GM12891 (cell line): Measurements from ENCODE around the gene OAS2.
"Not testable (repeated sequence)": the region's sequence is repeated elsewhere in the genome, so short reads cannot be mapped to it uniquely, and the experiment has no call there.

ENCODE experiments used
- DNase-seq: peaks from one replicate; pipeline ENCODE4 v3.0.0; 2011; ENCODE audit warnings: low spot score; ENCODE audit not compliant: insufficient read length
- FAIRE-seq: peaks from 2 replicates; lab custom pipeline; 2011; peaks lifted over from hg19 to GRCh38; lab: Jason Lieb, UNC
- PAX5 ChIP-seq: IDR thresholded peaks from 2 replicates; pipeline ENCODE4 v1.6.1; 2011; ENCODE audit warnings: low read length, moderate library complexity, mild to moderate bottlenecking; ENCODE audit not compliant: insufficient read depth, severe bottlenecking
- POLR2A ChIP-seq: IDR thresholded peaks from 2 replicates; pipeline ENCODE4 v1.6.1; 2011; ENCODE audit warnings: low read depth, low read length, control low read depth
- POLR2AphosphoS5 ChIP-seq: IDR thresholded peaks from 2 replicates; pipeline ENCODE4 v1.6.1; 2011; ENCODE audit warnings: low read depth, low read length, control low read depth
- POU2F2 ChIP-seq: IDR thresholded peaks from 2 replicates; pipeline ENCODE4 v1.6.1; 2011; ENCODE audit warnings: low read depth, mild to moderate bottlenecking, control low read depth, low read length, moderate library complexity
- SPI1 ChIP-seq: IDR thresholded peaks from 2 replicates; pipeline ENCODE4 v1.6.1; 2011; ENCODE audit warnings: low read depth, low read length, control low read depth
- TAF1 ChIP-seq: IDR thresholded peaks from 2 replicates; pipeline ENCODE4 v1.6.1; 2011; ENCODE audit warnings: low read depth, low read length, control low read depth

OAS2 gene

GRCh38 chr12:112948806-112949205 is 29.5 kb upstream of the OAS2 start:
- no peak for TF ChIP-seq TAF1
- no peak for TF ChIP-seq SPI1
- no peak for TF ChIP-seq POU2F2
- TF ChIP-seq PAX5 = no peak
- no peak for TF ChIP-seq POLR2A
- no peak for DNase-seq
- no peak for FAIRE-seq

GRCh38 chr12:112950701-112951100 is 27.6 kb upstream of the OAS2 start:
- DNase-seq = no peak
- no peak for FAIRE-seq
- TF ChIP-seq PAX5 (no peak), POLR2A (no peak), POU2F2 (no peak), TAF1 (no peak), SPI1 (no peak), POLR2AphosphoS5 (no peak)

- FAIRE-seq, DNase-seq: not testable (repeated sequence)
Observed at GRCh38 chr12:112957125-112957524, 21.2 kb upstream of the OAS2 start.

- TF ChIP-seq POLR2AphosphoS5 = no peak
- DNase-seq (peak; percentile 57), FAIRE-seq (no peak)
Observed at GRCh38 chr12:112961074-112961473, 17.2 kb upstream of the OAS2 start.

- TF ChIP-seq POLR2A (no peak), SPI1 (no peak), PAX5 (no peak), TAF1 (no peak), POU2F2 (no peak), POLR2AphosphoS5 (no peak)
- no peak for DNase-seq
- FAIRE-seq = no peak
Observed at GRCh38 chr12:112961536-112961935, 16.8 kb upstream of the OAS2 start.

- TF ChIP-seq SPI1 (no peak), POLR2AphosphoS5 (no peak), TAF1 (no peak), POLR2A (no peak), POU2F2 (no peak), PAX5 (no peak)
- no peak for DNase-seq
- no peak for FAIRE-seq
Observed at GRCh38 chr12:112962561-112962960, 15.8 kb upstream of the OAS2 start.

GRCh38 chr12:112963227-112963861 is 15.0 kb upstream of the OAS2 start:
- DNase-seq (no peak), FAIRE-seq (no peak)
- TF ChIP-seq TAF1 (no peak), PAX5 (no peak), POLR2A (no peak), SPI1 (no peak), POU2F2 (no peak), POLR2AphosphoS5 (no peak)

GRCh38 chr12:112964067-112964670 is 14.2 kb upstream of the OAS2 start:
- TF ChIP-seq PAX5 = no peak
- FAIRE-seq (no peak), DNase-seq (no peak)

- no peak for FAIRE-seq
- DNase-seq = no peak
Observed at GRCh38 chr12:112964915-112965314, 13.4 kb upstream of the OAS2 start.

GRCh38 chr12:112965643-112966042 is 12.7 kb upstream of the OAS2 start:
- TF ChIP-seq POLR2AphosphoS5 = no peak
- no peak for TF ChIP-seq POU2F2
- no peak for TF ChIP-seq PAX5
- TF ChIP-seq SPI1 = no peak
- TF ChIP-seq TAF1 = no peak
- no peak for TF ChIP-seq POLR2A
- DNase-seq (no peak), FAIRE-seq (no peak)

More at GRCh38 chr12:112964915-112965314, 13.4 kb upstream of the OAS2 start:
- TF ChIP-seq POLR2A (no peak), PAX5 (no peak), POLR2AphosphoS5 (no peak), SPI1 (no peak), TAF1 (no peak), POU2F2 (no peak)
